GM21786 (cell line): ENCODE data around the gene SYNE1.
"Not testable (repeated sequence)": the region's sequence is repeated elsewhere in the genome, so short reads cannot be mapped to it uniquely, and the experiment has no call there.

Source experiments
- ATAC-seq: cut with Tn5 transposase; IDR thresholded peaks from one replicate; pipeline ENCODE4 v1.9.1; 2021; ENCODE audit not compliant: unreplicated experiment

SYNE1 gene

DNA sequence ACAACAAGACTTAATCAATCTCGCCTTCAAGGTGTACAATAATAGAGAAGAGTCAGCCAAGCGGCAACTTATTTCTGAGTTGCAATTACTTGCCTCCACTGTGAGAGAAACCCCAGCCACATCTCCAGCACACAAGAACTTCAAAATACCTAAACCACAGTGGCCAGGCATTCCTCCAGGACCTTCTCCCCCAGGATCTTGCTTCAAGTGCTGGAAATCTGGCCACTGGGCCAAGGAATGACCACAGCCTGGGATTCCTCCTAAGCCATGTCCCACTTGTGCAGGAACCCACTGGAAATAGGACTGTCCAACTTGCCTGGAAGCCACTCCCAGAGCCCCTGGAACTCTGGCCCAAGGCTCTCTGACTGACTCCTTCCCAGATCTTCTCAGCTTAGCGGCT is 144.9 kb downstream of the SYNE1 start:
- not testable (repeated sequence) for ATAC-seq

DNA sequence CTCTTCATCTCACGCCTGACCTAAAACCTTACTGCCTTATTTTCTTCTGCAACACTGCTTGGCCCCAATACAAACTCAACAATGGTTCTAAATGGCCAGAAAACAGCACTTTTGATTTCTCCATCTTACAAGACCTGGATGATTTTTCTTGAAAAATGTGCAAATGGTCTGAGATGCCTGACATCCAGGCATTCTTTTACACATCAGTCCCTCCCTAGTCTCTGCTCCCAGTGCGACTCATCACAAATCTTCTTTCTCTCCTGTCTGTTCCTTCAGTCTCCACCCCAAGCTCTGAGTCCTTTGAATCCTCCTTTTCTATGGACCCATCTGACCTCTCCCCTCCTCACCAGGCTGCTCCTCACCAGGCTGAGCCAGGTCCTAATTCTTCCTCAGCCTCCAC is 145.7 kb downstream of the SYNE1 start:
- not testable (repeated sequence) for ATAC-seq

DNA sequence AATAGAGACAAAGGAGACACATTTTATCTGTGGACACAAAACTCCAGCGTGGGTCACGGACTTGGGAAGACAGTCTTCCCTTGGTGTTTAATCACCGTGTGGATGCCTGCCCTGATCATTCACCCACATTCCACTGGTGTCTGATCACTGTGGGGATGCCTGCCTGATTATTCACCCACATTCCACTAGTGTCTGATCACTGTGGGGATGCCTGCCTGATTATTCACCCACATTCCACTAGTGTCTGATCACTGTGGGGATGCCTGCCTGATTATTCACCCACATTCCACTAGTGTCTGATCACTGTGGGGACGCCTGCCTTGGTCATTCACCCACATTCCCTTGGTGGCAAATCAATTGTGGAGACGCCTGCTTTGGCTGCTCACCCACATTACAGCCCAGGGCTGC is 146.2 kb downstream of the SYNE1 start:
- ATAC-seq, result not testable (repeated sequence)

DNA sequence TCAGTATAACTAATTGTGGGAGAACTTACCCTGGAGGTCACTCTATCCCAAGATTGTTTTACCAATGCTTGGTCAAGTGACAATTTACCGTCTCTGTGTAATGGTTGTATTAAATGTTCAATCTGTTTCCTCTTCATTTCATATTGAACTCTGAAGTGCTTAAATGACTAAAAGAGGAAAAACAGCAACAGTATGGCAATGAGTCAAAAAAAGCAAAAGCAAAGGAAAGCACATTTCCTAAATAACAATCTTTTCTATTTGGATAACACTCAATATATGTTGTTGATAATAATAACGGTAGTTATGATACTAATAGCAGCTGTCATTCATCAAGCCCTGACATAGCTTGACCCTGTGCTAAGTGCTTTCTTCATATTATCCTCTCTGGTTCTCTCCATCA is 152.4 kb downstream of the SYNE1 start:
- ATAC-seq, result no peak

DNA sequence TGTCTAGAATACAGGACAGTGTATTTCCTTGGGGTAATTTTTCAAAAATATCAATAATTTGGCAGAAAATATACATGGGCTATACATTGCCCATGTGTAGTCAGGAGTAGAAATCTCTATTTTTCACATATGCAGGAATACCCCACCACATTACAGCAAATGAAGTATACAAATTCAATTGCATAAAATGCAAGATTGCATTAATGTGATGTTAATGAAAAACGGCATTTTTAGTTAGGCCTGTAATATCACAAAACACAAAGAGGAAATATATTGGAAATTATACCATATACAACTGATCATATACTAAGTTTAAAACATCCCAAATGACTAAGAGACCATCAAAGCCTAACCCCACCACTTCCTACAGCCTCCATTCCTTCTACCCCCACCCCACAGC is 154.9 kb downstream of the SYNE1 start:
- ATAC-seq, result no peak

DNA sequence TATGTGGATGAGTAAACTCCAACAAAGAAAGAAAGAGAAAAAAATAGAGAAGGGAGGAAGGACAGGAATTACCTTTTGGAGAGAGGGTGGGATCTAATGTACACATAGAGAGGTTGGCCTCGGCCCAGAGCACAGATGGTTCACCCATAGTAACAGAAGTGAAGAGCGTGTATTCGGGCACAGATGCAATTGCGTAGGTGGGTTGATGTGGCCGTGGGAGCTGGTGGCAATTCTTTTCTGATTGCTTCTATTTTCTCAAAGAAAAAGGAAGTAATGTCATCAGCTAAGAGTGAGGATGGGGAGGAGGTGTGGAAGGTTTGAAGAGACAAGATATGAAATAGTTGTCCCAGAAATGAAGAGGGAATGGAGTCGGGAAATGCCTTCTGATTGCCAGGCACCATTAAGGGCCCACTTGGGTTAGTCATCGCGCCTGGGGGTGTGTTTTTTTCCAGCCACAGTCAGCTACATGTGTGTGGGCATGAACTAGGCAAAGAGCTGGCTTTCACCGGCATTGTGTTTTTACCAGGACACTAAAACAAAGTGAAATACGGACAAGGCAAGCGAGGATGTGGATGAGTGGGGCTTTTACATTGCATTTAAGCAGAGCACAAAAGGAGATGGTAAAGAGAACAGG is 158.7 kb downstream of the SYNE1 start:
- ATAC-seq, result no peak

DNA sequence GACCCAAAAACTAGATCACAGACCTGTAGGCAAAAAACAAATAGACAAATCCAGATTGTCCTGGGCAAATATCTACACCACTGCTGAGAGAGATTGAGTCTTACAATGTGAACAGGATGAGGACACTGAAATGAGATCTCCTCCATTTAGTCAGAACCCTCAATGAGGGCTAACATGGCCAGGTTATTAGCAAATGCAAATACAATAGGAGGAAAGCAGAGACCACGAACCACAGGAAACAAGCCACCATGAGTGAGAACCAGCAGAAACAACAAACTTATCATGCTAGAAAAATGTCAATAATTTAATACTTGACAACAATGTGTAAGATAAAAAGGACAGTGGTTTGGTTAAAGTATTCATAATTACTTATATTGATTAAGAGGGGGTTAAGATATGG is 162.8 kb downstream of the SYNE1 start:
- no peak for ATAC-seq

DNA sequence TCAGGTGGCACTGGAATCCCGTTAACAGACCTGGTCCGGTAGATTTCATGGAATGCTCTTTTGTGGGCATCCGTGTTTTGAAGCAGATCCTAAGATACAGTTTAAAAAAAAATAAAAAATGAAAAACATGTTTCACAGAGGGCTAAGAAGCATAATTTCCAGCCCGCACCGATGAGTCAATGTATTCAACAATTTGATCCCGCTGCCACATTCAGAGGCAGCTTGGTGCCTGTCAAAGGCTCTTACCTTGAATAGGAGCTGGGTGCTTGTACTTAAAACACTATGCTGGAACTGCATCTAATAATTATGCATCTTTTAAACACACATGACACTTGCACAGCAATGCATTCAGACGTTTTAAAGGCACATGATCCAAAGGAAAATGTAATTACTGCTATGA is 164.8 kb downstream of the SYNE1 start:
- no peak for ATAC-seq

DNA sequence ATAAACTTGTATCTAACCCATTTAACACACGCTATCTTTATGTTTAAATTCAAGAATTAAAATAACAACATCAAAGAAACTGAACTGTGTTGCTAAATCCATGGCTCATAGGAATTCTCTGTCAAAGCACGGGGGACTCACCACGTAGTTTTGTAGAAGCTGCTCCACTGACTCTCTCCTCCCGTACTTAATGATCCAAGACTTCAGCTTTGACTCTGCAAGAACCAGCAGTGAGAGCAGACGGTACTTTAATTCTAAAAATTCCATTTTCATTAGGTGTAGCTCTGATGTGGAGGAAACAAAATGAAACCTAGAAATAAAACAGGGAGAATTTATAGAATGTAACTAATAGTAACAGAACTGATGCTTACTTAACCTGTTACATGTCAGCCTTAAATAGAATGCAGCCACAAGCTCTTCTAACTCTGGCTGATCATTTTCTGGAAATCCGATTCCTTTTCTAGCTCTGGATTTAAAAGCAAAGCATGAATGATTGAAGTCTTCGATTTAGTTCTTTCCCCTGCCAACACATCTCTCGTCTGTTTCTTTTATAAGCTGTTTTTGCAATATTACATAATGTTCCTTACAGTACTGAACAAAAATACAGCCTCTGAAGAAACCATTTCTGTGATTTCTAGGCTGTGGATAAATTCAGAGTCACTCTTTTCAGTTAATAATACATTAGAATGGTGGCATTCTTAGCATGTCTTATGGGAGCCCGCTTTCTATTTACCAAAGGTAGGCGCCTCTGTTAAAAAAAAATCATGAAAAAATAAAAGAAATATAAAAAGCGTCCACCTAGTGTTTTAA is 165.5 kb downstream of the SYNE1 start:
- ATAC-seq, result no peak

DNA sequence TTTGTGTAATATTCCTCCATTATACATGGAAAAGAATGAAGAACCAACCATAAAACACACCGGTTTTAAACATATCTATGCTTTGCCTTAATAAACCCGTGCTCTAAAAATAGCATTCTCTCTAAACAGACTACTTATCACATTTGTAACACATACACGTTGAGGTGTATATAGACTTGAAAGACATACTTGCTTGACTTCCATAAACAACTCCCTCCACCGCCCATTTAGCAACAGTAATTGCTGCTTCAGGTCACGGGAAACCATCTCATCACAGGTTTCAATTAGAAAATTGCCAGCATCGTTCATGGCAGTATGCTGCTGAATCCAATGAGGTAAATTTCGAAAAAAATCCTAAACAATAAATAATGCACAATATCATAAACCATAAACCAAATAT is 174.0 kb downstream of the SYNE1 start:
- no peak for ATAC-seq

DNA sequence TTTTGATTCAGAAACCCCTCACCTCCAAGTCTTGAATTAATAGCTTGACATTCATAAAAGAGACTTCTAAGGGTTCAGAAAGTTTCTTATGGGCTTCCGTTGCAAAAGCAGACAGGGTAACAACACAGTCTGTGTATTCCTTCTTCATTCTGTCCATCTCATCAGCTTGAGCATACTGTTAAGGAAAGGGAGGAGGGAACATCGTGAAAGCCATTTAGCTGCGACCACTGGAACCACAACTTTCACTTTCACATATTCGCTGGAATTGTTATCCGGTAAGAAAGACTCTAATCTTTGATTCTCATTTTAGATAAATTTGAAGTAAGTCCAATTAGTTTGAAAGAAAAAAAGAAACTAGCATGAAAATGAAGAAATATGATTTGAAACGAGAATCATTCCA is 174.4 kb downstream of the SYNE1 start:
- ATAC-seq, result no peak

DNA sequence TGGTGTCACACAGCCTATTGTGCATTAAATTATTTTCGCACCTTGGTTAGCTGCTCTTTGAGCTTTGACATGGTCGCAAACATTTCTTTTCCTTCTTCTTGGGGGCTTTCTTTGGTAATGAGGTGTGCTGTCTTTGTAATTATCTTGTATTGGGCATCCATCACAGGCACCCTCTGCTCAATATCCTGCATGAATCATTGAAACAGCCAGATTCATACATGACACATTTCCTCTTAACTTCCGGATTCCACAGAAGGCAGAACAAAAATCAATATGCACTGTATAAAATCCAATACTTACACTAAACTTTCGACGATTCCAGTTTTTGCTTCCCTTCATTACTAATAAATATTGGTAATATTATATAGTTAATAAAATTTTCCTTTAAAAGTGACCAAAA is 175.6 kb downstream of the SYNE1 start:
- no peak for ATAC-seq

DNA sequence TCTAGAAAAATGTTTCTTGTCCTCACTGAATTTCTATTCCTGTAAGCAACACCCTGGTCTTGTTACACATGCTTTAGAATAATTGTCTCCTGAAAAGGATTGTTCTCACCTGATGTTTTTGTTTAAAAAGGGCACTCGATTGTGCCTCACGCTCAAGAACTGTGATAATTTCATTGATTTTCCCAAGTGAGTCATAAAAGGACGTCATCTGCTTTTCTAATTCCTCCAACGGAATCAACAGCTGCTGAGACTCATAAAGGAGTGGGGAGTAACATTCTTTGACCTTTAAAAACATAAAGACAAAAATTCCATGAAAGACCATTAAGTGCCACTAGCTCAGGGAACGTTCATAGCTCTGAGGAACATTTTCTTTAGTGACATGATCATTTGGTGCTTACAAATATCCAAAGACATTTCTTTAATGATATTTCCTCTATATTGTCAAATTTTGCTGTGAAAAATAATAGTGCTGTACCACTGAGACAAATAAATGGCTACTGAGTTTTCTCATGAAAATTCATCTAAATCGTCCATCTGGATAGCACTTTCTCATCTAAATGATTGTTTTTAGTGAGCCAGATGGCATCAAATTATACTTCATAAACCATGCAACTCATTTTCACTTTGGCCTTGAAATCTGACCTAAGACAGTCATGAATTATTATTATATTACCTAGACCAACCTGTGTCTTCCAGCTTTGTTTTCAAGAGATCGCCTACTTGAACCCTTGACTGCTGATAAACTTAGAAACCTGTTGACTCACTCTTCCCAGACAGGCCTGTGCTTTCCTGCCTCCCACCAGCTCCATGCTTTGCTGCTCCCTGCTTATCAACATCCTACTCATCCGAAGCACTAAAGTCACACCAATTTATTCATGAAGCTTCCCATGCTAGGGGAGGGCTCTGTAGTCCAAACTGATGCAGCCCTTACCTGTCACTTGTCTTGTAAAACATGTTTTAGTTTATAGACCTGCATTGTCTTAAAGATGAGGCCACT is 178.2 kb downstream of the SYNE1 start:
- ATAC-seq, result no peak

DNA sequence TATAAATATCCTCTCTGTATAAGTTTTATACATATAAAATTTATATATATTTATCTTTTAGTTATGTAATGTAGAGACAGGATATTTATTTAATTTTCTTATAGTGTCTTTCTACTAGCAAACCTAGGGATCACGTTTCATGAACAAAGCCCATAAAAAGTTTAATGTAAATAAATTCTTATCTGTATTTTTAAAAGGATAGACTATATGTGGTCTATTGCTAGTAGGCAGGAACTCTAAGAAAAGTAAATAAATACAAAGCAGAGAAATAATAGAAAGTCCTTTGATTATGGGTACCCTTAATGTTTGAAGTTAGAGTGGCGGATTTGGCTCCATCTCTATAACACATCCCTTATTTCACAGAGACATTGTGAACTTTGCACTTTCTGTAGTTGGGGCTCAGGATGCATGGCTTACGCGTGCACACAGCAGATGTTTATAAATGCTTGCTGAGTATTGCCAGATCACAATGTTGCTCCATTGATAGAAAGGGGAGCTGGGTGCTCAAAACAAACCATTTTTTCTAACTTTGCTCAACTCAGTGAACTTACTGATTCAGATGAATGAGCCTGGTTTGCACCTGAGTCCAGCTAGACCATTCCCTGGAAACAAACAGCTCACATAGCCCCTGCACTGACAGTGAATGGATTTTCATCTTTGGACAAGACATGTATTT is 179.1 kb downstream of the SYNE1 start:
- ATAC-seq, result no peak

DNA sequence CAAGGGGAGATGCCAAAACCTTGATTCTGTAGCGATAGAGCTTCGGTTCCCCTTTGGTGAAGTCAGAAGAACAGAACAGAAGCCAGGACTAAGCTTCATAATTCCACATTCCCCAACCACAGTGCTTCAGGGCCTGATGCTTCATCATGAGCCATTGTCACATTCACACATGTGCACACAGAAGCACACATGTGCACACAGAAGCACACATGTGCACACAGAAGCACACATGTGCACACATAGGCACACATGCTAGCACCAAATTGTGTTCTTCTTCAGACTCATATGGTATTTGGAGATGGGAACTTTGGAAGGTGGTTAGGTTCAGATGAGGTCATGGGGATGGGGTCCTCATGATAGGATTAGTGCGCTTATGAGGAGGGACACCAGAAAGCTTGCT is 183.2 kb downstream of the SYNE1 start:
- ATAC-seq, result no peak

DNA sequence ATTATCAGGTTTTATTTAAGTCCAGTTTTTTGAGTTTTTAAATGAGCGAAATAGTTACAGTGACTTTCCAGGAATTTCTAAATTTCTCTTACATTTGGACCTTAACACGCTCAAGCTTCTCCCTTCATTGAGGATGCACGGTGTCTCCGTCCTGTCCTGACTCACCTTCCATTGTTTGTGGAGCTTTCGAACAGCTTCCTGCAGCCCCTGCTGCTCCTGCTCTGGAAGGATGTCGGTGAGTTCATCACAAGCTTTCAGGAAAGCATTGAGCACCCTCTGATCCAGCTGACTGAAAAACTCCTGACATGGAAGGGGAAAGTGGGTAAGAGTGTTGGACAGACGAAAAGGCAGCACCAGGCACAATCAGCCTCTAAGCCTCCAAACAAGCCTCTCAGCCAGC is 183.7 kb downstream of the SYNE1 start:
- ATAC-seq, result no peak

DNA sequence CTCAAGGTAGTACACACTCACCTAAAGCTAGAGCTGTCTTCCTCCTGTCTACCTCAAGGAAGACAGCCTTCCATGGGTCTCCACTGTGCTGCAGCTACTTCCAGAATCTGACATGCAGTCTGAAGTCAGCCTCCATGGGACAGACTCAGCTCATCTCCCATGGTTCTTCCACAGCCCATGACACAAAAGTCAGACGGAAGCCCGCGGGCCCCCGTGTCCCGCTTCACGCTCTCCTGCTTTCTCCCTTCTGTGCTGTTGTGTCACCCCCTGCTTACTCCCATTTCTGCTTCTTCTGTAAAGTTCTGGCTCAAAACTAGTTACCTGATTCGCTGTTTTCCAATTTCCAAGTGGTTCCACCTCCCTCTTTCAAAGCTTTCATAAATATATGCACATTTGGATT is 184.5 kb downstream of the SYNE1 start:
- no peak for ATAC-seq

DNA sequence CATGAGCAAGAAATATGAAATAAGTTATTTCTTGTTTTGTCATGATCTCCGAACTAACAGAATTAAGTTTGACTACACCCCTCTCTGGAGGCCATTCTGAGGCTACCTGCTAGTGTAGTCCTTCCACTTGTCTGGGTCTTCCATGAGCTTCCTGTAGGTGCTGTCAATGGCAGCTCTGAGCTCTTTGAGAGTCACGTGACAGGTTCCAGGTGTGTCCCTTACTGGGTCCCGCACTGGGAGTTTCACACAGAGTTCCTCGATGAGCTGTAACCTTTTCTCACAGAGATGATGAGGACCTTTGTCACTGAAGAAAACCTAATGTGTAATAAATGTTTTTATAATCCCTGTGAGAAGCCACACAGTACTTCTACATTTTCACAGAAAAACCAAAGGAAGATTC is 186.6 kb downstream of the SYNE1 start:
- ATAC-seq, result no peak

DNA sequence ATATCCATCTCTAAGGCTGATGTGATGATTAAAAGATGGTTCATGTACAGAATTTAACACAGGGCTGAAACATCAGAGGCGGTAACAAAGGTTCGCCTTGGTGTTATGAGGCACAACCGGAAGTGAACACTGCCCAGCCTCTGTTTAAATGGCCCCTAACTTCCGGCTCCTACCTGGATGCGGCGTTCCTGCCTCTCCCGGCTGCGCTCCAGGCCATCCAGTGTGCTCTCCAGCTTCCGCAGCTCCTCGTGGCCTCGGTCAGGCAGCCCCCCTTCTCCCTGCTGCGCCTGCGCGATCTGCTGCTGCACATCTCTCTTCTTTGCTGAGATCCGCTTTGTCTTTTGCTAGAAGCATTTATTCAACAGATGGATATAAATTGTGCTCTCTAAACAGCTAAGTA is 195.3 kb downstream of the SYNE1 start:
- no peak for ATAC-seq

DNA sequence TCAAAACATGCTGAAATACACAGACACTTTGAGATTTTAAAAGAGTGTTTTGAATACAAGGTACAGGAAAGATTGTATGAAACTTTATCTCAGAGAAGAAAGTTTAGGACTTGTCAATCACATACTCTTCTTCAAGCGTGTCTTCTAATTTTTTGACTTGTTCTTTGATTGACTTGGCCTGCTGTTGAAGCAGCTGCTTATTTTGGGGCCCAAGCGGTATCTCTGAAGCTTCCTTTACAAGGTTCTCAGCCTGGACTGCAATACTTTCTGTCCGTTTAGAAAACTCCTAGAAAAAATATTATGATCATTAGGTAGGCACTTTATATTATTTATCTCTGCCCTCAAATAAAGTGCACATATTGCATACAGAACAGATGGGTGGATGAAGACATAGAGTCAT is 201.3 kb downstream of the SYNE1 start:
- no peak for ATAC-seq

DNA sequence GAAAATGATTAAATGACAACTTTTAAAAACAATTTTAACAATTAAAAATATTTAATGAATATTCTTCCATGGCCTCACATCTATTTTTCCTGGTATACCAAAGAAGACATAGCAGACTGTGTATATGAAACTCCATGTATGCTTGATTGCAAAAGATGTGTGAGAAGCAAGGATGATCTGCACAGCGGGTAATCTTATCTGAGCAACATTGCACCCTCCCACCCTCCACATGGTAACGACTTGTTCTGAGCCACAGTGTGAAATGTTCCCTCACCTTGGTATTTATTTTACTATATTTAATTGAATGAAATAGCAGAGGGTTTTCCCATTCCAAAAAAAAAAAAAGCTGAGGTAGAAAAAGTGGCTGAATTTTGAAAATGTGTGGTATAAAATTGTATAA is 204.4 kb downstream of the SYNE1 start:
- ATAC-seq, result no peak
